ENCODE measurements around the gene IL3.

Gene IL3

GRCh38 chr5:132053483-132053882 is 7.0 kb upstream of the IL3 start:
- no peak for FAIRE-seq
- no peak for TF ChIP-seq CTCF (IDR thresholded peaks at IDR 0.05; ENCODE audit: insufficient read depth, missing control alignments)

GRCh38 chr5:132054031-132054696 is 6.3 kb upstream of the IL3 start:
- FAIRE-seq (no peak), DNase-seq (ENCODE audit: insufficient read length, low spot score) (no peak)
- TF ChIP-seq CTCF (IDR thresholded peaks at IDR 0.05; ENCODE audit: insufficient read depth, missing control alignments): no peak

More at GRCh38 chr5:132053483-132053882, 7.0 kb upstream of the IL3 start:
- no peak for DNase-seq (ENCODE audit: insufficient read length, low spot score)

- no peak for FAIRE-seq
- DNase-seq (ENCODE audit: insufficient read length, low spot score): no peak
- TF ChIP-seq CTCF (IDR thresholded peaks at IDR 0.05; ENCODE audit: insufficient read depth, missing control alignments): no peak
Observed at GRCh38 chr5:132054697-132055440, 5.6 kb upstream of the IL3 start.

GRCh38 chr5:132055441-132055807 is 5.0 kb upstream of the IL3 start:
- DNase-seq (ENCODE audit: insufficient read length, low spot score) (no peak), FAIRE-seq (no peak)
- TF ChIP-seq CTCF (IDR thresholded peaks at IDR 0.05; ENCODE audit: insufficient read depth, missing control alignments): no peak

GRCh38 chr5:132055808-132056609 is 4.4 kb upstream of the IL3 start:
- no peak for FAIRE-seq
- TF ChIP-seq CTCF (IDR thresholded peaks at IDR 0.05; ENCODE audit: insufficient read depth, missing control alignments): no peak
- DNase-seq (ENCODE audit: insufficient read length, low spot score): peak; percentile 12

- no peak for FAIRE-seq
- no peak for DNase-seq (ENCODE audit: insufficient read length, low spot score)
- no peak for TF ChIP-seq CTCF (IDR thresholded peaks at IDR 0.05; ENCODE audit: insufficient read depth, missing control alignments)
Observed at GRCh38 chr5:132056610-132057497, 3.6 kb upstream of the IL3 start.

All from D721Med (cell line).